Mesothelial cell of epicardium (in vitro differentiated cells): ENCODE measurements around the gene CEP20. TPM values are rescaled to one million over a fixed set of nuclear protein-coding genes. Genes with fewer than 3 reads are reported as not detected.
A peak's percentile ranks its signal among the peaks of the same experiment; 100 is the strongest.

Experiments used
- DNase-seq, 2 experiments: peaks; one replicate each; pipeline ENCODE4 v3.0.0; 2021; ENCODE audit warnings: low spot score in 2 of 2; ENCODE audit not compliant: unreplicated experiment in 2 of 2
- H3K27ac Mint-ChIP-seq: 2 replicates; pipeline ENCODE4 v1.8.0; 2021; ENCODE audit warnings: mixed read lengths
- H3K27me3 Mint-ChIP-seq: 2 replicates; pipeline ENCODE4 v1.8.0; 2021; ENCODE audit warnings: low read depth, mixed read lengths
- H3K36me3 Mint-ChIP-seq: 2 replicates; pipeline ENCODE4 v1.8.0; 2021; ENCODE audit warnings: mixed read lengths
- H3K4me1 Mint-ChIP-seq: 2 replicates; pipeline ENCODE4 v1.8.0; 2021; ENCODE audit warnings: mixed read lengths
- H3K4me3 Mint-ChIP-seq: 2 replicates; pipeline ENCODE4 v1.8.0; 2021; ENCODE audit warnings: mild to moderate bottlenecking, moderate library complexity, mixed read lengths
- H3K9me3 Mint-ChIP-seq: 2 replicates; pipeline ENCODE4 v1.8.0; 2021; ENCODE audit warnings: mixed read lengths
- CTCF ChIP-seq: fragments of 200-600 bp; sonication (generic); IDR thresholded peaks from one replicate; pipeline ENCODE4 v1.5.0; 2021; ENCODE audit warnings: antibody characterized with exemption; ENCODE audit not compliant: unreplicated experiment
- total RNA-seq: library from RNA; stranded (reverse); gene quantifications from 3 replicates; pipeline ENCODE4 v1.2.1, GENCODE V29; 2021

CEP20 gene
- total RNA-seq, 1 donor from 2014 or later, result 23.3 TPM

- DNase-seq, result no peak
These were observed 29.3 kb downstream of the CEP20 start for GRCh38 chr16:15858921-15859668.

GRCh38 chr16:15857724-15858560, 30.5 kb downstream of the CEP20 start:
- DNase-seq, result peak; percentile 45 to 64
- Mint-ChIP-seq H3K27ac (peak overlapping the region; percentile 26), H3K36me3 (no peaks in the 10 kb centered on the region), H3K4me3 (peak overlapping the region; percentile 76), H3K9me3 (no peaks in the 10 kb centered on the region), H3K4me1 (peaks cover 9% of the 10 kb centered on the region), H3K27me3 (peaks cover 58% of the 10 kb centered on the region)
- TF ChIP-seq CTCF, result no peak

More at GRCh38 chr16:15858921-15859668, 29.3 kb downstream of the CEP20 start:
- H3K27ac Mint-ChIP-seq, result peak overlapping the region; percentile 43
- no peak for TF ChIP-seq CTCF
- no peaks in the 10 kb centered on the region for H3K36me3 Mint-ChIP-seq
- H3K4me1 Mint-ChIP-seq, result peaks cover 9% of the 10 kb centered on the region
- peak overlapping the region; percentile 48 for H3K4me3 Mint-ChIP-seq
- peaks cover 50% of the 10 kb centered on the region for H3K27me3 Mint-ChIP-seq
- H3K9me3 Mint-ChIP-seq, result no peaks in the 10 kb centered on the region

DNA sequence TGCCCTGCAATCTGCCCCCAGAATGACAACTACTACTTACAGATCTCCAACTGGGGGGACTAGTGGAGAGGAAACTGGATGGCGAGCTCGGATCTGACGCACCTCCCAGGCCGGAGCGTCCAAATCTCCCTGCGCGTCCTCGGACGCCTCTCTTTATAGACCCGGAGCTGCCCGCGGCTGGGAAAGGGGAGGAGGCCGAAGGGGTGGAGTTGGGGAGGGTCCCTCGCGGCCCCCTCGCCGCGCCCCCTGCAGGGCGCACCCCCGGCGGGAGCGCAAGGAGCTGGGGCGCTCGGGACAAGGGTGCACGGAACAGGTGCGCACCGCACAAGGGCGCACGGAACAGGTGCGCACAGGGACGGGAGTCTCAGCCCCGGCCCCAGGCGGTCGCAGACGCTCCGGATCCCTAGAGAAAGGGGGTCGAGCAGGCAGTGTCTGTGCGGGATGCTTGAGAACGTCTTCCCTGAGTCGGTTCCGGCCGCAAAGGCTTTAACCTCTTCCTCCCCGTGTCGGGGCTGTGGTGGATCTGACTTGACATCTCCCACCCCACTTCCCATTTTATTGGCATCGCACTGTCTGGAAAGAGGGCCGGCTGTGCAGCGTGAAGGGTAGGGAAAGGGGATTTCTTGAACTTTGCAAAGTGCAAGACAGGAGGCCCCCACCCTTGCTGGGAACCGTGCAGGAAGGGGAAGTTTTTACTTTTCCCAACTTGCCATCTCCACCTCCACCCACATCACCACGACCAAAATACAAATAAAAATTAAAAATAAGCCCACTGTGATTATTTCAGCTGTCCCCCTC, 31.3 kb downstream of the CEP20 start, which contains the start of gene MYH11:
Gene MYH11 (minus strand): TSS at position 128 of the 798 bp plus-strand sequence. CDS start 18,776 bp downstream, outside the sequence.
- H3K27me3 Mint-ChIP-seq, result peaks cover 56% of the 10 kb centered on the region
- H3K4me1 Mint-ChIP-seq, result peaks cover 9% of the 10 kb centered on the region

DNA sequence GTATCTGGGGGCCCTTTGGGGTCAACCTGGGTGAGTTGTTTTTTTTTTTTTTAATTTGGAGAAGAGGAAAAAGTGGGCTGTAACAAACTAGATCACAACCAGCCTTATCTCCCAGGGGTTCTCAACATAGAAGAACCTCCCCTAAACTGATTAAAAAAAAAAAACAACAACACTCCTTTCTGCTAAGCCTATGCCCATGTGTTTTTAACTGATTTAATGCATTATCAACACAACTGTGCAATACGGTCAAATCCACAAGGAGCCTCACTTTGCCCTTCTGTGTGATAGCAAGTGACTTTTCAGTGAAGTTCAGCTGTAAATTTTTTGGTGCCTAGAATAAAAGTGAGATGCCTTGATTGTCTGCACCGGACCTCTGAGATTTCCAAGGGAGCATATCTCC, 32.2 kb downstream of the CEP20 start:
- Mint-ChIP-seq H3K36me3 (no peaks in the 10 kb centered on the region), H3K9me3 (no peaks in the 10 kb centered on the region), H3K27me3 (peaks cover 62% of the 10 kb centered on the region), H3K27ac (no peak overlapping the region), H3K4me1 (peaks cover 9% of the 10 kb centered on the region), H3K4me3 (no peak overlapping the region)
- no peak for TF ChIP-seq CTCF
- DNase-seq, result no peak

More for the DNA sequence above, 31.3 kb downstream of the CEP20 start, which contains the start of gene MYH11:
- DNase-seq, result peak in 1 of 2 experiments; percentile 38
- Mint-ChIP-seq H3K4me3 (peak within 1 kb of the TSS; percentile 76), H3K9me3 (no peaks in the 10 kb centered on the region), H3K27ac (peak within 1 kb of the TSS; percentile 26), H3K36me3 (no peaks in the 10 kb centered on the region)
- TF ChIP-seq CTCF, result no peak

- DNase-seq, result no peak
These were observed 32.7 kb downstream of the CEP20 start for GRCh38 chr16:15855704-15856003.

More at GRCh38 chr16:15855704-15856003, 32.7 kb downstream of the CEP20 start:
- Mint-ChIP-seq H3K36me3 (no peaks in the 10 kb centered on the region), H3K27ac (no peak overlapping the region), H3K27me3 (peaks cover 62% of the 10 kb centered on the region), H3K4me3 (no peak overlapping the region), H3K9me3 (no peaks in the 10 kb centered on the region), H3K4me1 (peaks cover 9% of the 10 kb centered on the region)
- TF ChIP-seq CTCF, result no peak
